GM12892 (cell line): ENCODE measurements around the gene WWOX.

ENCODE experiments used
- DNase-seq: peaks from one replicate; pipeline ENCODE4 v3.0.0; 2011; ENCODE audit not compliant: insufficient read length
- FAIRE-seq: peaks from 2 replicates; lab custom pipeline; 2011; peaks lifted over from hg19 to GRCh38; lab: Jason Lieb, UNC
- POLR2A ChIP-seq: IDR thresholded peaks from 2 replicates; pipeline ENCODE4 v1.6.1; 2011; ENCODE audit warnings: low read depth, low read length, control low read depth
- POLR2AphosphoS5 ChIP-seq: IDR thresholded peaks from 2 replicates; pipeline ENCODE4 v1.6.1; 2011; ENCODE audit warnings: low read depth, low read length, control low read depth
- TAF1 ChIP-seq: IDR thresholded peaks from 2 replicates; pipeline ENCODE4 v1.6.1; 2011; ENCODE audit warnings: low read depth, mild to moderate bottlenecking, control low read depth, low read length, borderline replicate concordance

The WWOX gene

GRCh38 chr16:78183437-78184237 lies 84.2 kb downstream of the WWOX start:
- DNase-seq (no peak), FAIRE-seq (no peak)
- TF ChIP-seq TAF1 (no peak), POLR2A (no peak), POLR2AphosphoS5 (no peak)

GRCh38 chr16:78184238-78185183 lies 85.1 kb downstream of the WWOX start:
- TF ChIP-seq POLR2A (no peak), POLR2AphosphoS5 (no peak), TAF1 (no peak)
- FAIRE-seq (no peak), DNase-seq (no peak)

DNA sequence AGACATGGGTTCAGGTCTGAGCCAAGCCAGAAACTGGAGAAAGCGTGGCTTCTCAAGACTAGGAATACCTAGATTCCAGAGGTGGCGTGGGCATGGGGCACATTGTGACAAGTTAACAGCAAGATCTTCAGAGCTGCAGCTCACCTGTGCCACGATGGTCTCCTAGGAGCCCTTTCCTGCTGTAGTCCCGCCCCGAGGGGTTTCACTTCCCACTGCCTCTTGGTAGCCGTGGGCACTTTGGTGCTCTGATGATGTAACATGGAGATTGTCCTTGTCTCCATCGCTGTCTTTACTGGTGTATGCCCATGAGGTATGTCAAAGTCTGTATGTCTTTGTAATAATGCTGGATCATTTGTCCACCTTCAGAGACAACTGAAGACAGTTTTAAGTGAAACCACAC lies 89.7 kb downstream of the WWOX start:
- TF ChIP-seq POLR2AphosphoS5 (no peak), POLR2A (no peak), TAF1 (no peak)
- DNase-seq (no peak), FAIRE-seq (no peak)

GRCh38 chr16:78192734-78193488 lies 93.5 kb downstream of the WWOX start:
- no peak for TF ChIP-seq POLR2AphosphoS5
- TF ChIP-seq POLR2A = no peak
- no peak for TF ChIP-seq TAF1
- FAIRE-seq = no peak
- no peak for DNase-seq

GRCh38 chr16:78194948-78195347 lies 95.5 kb downstream of the WWOX start:
- DNase-seq (no peak), FAIRE-seq (no peak)
- TF ChIP-seq POLR2A = no peak

DNA sequence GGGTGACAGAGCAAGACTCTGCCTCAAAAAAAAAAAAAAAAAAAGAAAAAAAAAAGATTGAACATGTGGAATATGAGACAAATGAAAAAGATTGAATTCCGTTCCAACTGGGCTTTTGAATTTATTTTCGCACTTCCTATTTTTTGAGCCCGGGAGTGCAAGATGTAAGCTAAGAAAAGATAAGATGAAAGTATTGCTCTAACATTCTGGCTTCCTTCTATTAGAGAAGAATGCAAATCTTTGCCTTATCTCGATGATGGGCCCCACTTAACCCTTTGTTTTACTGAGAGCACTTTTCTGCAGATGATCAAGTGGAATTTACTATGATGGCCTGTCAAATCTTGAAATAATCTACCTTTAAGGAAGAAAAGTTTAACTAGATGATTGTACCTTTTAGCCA lies 96.3 kb downstream of the WWOX start:
- DNase-seq (no peak), FAIRE-seq (no peak)
- no peak for TF ChIP-seq TAF1
- no peak for TF ChIP-seq POLR2AphosphoS5
- TF ChIP-seq POLR2A = no peak

GRCh38 chr16:78196502-78196901 lies 97.0 kb downstream of the WWOX start:
- TF ChIP-seq POLR2A = no peak
- no peak for TF ChIP-seq POLR2AphosphoS5
- TF ChIP-seq TAF1 = no peak
- DNase-seq = no peak
- FAIRE-seq = no peak

DNA sequence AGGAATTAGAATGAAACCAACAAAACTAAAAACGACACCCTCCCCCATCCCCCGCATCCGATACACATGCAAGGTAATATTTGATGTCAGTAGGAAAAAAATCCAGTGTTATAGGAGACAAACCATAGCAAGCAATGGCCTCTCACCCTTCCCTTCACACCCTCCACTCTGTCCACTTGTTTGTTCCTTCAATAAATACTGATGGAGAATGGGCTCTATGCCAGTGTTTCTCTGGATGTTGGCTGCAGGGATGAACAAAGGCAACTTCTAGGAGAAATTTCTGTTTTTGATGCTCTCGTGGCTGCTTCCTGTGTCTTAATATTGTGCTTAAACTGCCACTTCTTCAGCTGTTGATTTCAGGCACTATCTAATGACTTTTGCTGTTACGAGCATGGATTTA lies 98.8 kb downstream of the WWOX start:
- DNase-seq (no peak), FAIRE-seq (no peak)
- TF ChIP-seq POLR2AphosphoS5 = no peak
- TF ChIP-seq TAF1 = no peak
- no peak for TF ChIP-seq POLR2A

- FAIRE-seq (no peak), DNase-seq (no peak)
- TF ChIP-seq POLR2A = no peak
- TF ChIP-seq TAF1 = no peak
Measured at GRCh38 chr16:78199325-78200022, 100.0 kb downstream of the WWOX start.

DNA sequence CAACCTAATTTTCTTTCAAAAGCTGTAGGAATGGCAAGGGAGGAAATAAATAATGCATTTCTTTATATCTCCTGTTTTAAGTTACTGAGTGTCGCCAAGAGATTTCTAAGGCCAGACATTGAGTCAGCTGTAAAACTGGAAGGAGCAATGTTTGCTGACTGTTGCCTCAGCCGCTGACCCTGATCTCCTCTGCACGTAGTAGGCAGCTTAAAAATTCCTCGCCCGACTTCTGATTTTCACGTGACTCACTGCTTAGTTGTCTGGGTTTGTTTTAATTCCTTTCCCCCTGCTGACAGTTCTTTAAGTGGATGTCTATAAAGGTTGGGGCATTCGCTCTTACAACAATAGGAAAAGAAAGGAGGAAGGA lies 100.6 kb downstream of the WWOX start:
- no peak for TF ChIP-seq POLR2A
- no peak for FAIRE-seq
- no peak for DNase-seq

DNA sequence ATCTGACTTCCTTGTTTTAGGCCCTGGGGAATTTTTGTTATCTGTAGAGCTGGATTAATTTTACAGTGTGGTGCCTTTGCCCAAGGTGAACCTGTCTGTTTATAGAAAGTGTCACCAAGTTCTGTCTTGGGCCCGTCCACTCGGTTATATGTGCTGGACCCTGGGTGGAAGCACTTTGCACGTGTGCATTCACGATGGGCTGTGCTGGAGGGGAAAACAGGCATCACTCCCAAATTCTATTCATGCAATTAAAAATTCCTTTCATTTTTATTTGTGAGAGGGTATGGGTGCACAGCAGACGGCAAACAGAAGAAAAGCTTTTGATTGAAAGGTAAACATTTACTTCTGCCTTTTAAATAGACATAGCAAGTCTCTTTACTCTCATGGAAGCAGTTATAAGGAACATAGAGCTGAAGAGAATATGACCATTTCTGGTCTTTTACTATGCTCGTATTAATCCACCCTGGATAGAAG lies 101.2 kb downstream of the WWOX start:
- DNase-seq (no peak), FAIRE-seq (no peak)
- no peak for TF ChIP-seq POLR2A
- TF ChIP-seq POLR2AphosphoS5 = no peak
- TF ChIP-seq TAF1 = no peak

DNA sequence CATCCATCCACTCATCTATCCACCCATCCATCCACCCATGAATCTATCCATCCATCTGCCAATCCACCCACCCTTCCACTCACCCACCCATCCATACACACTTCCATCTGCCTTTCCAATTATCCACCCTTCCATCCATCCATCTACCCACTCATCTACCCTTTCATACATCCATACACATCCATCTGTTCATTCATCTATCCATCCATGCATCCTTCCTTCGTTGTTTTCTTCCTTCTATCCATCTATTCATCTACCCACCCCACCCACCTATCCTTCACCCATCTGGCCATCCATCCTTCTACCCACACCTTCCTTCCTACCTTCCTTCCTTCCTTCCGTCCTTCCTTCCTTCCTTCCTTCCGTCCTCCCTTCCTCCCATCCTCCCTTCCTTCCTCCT lies 106.1 kb downstream of the WWOX start:
- DNase-seq = no peak
- no peak for FAIRE-seq
- TF ChIP-seq POLR2AphosphoS5 = no peak
- no peak for TF ChIP-seq TAF1
- no peak for TF ChIP-seq POLR2A
